Lung (tissue), 12 donors: ENCODE measurements around the gene MAMDC2. TPM values are rescaled to one million over a fixed set of nuclear protein-coding genes. Genes with fewer than 3 reads are reported as not detected.
"Not testable (repeated sequence)": the region's sequence is repeated elsewhere in the genome, so short reads cannot be mapped to it uniquely, and the experiment has no call there.

ENCODE experiments used
- ATAC-seq: fragments of 200-7000 bp; cut with Tn5 transposase; one replicate; pipeline ENCODE4 v1.9.1; 2020; ENCODE audit warnings: moderate number of reproducible peaks; ENCODE audit not compliant: insufficient read depth, low FRiP score
- DNase-seq, 3 donors: peaks; one replicate each; pipeline ENCODE4 v3.0.0-alpha.2; 2013 to 2017
- H3K27ac ChIP-seq, 2 donors: one replicate each; pipeline ENCODE4 v1.5.1; 2013; ENCODE audit warnings: mild to moderate bottlenecking in 2 of 2, moderate library complexity in 2 of 2, control low read depth in 1 of 2, inconsistent platforms in 1 of 2, low read depth in 1 of 2, low read length in 1 of 2
- H3K27me3 ChIP-seq, 3 donors: one replicate each; pipeline ENCODE4 v1.5.1; 2013; ENCODE audit warnings: low read length in 2 of 3; ENCODE audit not compliant: control insufficient read depth in 3 of 3, insufficient read depth in 3 of 3
- H3K36me3 ChIP-seq, 4 donors: one replicate each; pipeline ENCODE4 v1.5.1; 2013; ENCODE audit warnings: low read length in 4 of 4, mild to moderate bottlenecking in 1 of 4, moderate library complexity in 1 of 4; ENCODE audit not compliant: control insufficient read depth in 4 of 4, insufficient read depth in 4 of 4
- H3K4me1 ChIP-seq, 5 donors: one replicate each; pipeline ENCODE4 v1.5.1; 2013; ENCODE audit warnings: low read length in 5 of 5, mild to moderate bottlenecking in 2 of 5, moderate library complexity in 1 of 5; ENCODE audit not compliant: control insufficient read depth in 5 of 5, insufficient read depth in 5 of 5
- H3K4me3 ChIP-seq: one replicate; pipeline ENCODE4 v1.5.1; 2013; ENCODE audit warnings: mild to moderate bottlenecking, control low read depth, moderate library complexity
- H3K9ac ChIP-seq, 2 donors: one replicate each; pipeline ENCODE4 v1.5.1; 2013; ENCODE audit warnings: low read length in 2 of 2, control low read depth in 1 of 2; ENCODE audit not compliant: insufficient read depth in 1 of 2
- H3K9me3 ChIP-seq, 4 donors: one replicate each; pipeline ENCODE4 v1.5.1; 2013; ENCODE audit warnings: low read length in 3 of 4, mild to moderate bottlenecking in 1 of 4, moderate library complexity in 1 of 4; ENCODE audit not compliant: control insufficient read depth in 4 of 4, insufficient read depth in 3 of 4
- WGBS, 2 donors: extraction: QIAGEN DNeasy Blood & Tissue Kit; methylation state at CpG; one replicate each; pipeline ENCODE4 v1.1.7; 2013; 5-methylcytosine and 5-hydroxymethylcytosine counted together
- polyA plus RNA-seq, 2 donors: library from polyadenylated mRNA; stranded (reverse); fragments of 200-250 nt; gene quantifications; one replicate each; pipeline ENCODE4 v1.2.1, GENCODE V29; 2013
- total RNA-seq, 2 donors: library from RNA; depleted of rRNA in 1 of 2; stranded (reverse); fragments of >200 nt in 1 of 2; gene quantifications; one replicate each; pipeline ENCODE4 v1.2.1, GENCODE V29; 2014 to 2021
- TF ChIP-seq, protein P1 (sequence below): IDR thresholded peaks from 2 replicates; pipeline ENCODE4 v1.5.1; 2012; ENCODE audit warnings: mild to moderate bottlenecking; ENCODE audit errors: control extremely low read depth, extremely low read depth
- donor health status: control.
- donor health status: control.
- donor health status: Bipolar disorder and iron deficiency.
- donor health status: healthy.
- donor health status: DM: yes; HTN: yes; CAD: no.

The MAMDC2 gene
- total and polyA plus RNA-seq, 4 donors, result 6.5 to 28.6 (median 10.0) TPM

DNA sequence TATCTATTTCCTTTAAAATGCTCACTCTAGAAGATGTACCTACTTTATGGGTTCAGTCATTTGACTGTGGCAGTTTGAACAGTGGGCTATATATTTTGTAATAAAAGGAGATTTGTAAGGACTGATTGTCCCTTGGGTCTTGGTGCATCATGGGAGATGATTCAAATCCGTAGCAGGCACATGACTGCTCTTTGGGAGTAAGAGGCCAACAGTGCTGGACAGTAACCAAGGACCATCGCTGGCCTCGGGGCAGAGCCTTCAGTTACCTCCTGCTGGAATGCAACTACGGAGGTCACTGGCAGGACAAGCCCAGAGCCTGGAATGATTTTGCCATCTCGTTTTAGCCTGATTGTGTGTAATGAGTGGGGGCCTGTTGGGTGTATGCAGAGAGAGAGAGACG lies 7.0 kb upstream of the MAMDC2 start:
- Histone ChIP-seq H3K4me3 (no peak overlapping the region), H3K9ac (no peak overlapping the region), H3K9me3 (no peaks in the 10 kb centered on the region), H3K4me1 (no peaks in the 10 kb centered on the region), H3K27ac (no peak overlapping the region), H3K36me3 (no peaks in the 10 kb centered on the region), H3K27me3 (no peaks in the 10 kb centered on the region)
- TF ChIP-seq, protein P1, sequence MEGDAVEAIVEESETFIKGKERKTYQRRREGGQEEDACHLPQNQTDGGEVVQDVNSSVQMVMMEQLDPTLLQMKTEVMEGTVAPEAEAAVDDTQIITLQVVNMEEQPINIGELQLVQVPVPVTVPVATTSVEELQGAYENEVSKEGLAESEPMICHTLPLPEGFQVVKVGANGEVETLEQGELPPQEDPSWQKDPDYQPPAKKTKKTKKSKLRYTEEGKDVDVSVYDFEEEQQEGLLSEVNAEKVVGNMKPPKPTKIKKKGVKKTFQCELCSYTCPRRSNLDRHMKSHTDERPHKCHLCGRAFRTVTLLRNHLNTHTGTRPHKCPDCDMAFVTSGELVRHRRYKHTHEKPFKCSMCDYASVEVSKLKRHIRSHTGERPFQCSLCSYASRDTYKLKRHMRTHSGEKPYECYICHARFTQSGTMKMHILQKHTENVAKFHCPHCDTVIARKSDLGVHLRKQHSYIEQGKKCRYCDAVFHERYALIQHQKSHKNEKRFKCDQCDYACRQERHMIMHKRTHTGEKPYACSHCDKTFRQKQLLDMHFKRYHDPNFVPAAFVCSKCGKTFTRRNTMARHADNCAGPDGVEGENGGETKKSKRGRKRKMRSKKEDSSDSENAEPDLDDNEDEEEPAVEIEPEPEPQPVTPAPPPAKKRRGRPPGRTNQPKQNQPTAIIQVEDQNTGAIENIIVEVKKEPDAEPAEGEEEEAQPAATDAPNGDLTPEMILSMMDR, result no peak
- ATAC-seq (no peak), DNase-seq (no peak)
- 72 to 89% methylated on average over 6 of the region's 6 CpGs for WGBS, 2 donors

DNA sequence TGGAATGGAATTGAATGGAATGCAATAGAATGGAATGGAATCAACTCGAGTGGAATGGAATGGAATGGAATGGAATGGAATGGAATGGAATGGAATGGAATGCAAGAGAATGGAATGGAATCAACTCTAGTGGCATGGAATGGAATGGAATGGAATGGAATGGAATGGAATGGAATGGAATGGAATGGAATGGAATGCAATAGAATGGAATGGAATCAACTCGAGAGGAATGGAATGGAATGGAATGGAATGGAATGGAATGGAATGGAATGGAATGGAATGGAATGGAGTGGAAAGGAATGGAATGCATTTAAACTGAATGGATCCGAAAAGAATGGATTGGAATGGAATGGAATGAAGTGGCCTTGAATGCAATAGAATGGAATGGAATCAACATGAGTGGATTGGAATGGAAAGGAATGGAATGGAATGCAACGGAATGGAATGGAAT lies 5.5 kb upstream of the MAMDC2 start:
- H3K27me3 ChIP-seq, H3K4me1 ChIP-seq, H3K9ac ChIP-seq, H3K4me3 ChIP-seq, H3K36me3 ChIP-seq, H3K27ac ChIP-seq, DNase-seq, H3K9me3 ChIP-seq: not testable (repeated sequence)
- peak; percentile 50 for ATAC-seq
- WGBS, 2 donors, result 75 to 76% methylated on average over 4 of the region's 4 CpGs

DNA sequence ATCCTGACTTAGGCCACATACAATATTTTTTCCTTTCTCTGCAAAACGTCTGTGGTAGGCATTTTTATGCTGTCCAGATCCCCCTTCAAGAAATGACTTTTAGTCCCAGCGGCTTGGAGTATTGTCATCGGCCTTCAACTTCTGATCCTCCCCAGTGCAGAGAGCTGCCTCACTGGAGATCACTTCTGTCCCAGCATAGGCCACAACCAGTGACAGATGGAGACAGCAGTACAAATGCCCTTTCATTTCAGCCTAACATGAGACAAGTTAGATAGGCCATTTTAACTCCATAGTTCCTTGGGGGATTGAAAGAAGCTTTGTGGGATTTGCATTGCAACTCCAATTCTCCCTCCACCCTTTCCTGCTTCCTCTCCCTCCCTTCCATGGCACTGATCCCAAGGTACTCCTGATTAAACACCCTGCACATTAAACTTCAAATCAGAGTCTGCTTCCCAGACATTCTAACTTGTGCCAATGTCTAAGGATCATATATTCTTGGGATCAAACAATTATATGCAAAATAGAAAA lies 3.2 kb upstream of the MAMDC2 start:
- DNase-seq, result no peak
- Histone ChIP-seq H3K27ac (no peak overlapping the region), H3K4me3 (no peak overlapping the region), H3K9me3 (no peaks in the 10 kb centered on the region), H3K4me1 (peaks cover 0 to 21% (median 0%) of the 10 kb centered on the region in 5 donors), H3K36me3 (no peaks in the 10 kb centered on the region), H3K27me3 (peaks cover 0 to 5% (median 4%) of the 10 kb centered on the region in 3 donors), H3K9ac (no peak overlapping the region)
- WGBS, 2 donors, result 76 to 83% methylated on average over 3 of the region's 3 CpGs
- no peak for ATAC-seq
- TF ChIP-seq, protein P1, result no peak

DNA sequence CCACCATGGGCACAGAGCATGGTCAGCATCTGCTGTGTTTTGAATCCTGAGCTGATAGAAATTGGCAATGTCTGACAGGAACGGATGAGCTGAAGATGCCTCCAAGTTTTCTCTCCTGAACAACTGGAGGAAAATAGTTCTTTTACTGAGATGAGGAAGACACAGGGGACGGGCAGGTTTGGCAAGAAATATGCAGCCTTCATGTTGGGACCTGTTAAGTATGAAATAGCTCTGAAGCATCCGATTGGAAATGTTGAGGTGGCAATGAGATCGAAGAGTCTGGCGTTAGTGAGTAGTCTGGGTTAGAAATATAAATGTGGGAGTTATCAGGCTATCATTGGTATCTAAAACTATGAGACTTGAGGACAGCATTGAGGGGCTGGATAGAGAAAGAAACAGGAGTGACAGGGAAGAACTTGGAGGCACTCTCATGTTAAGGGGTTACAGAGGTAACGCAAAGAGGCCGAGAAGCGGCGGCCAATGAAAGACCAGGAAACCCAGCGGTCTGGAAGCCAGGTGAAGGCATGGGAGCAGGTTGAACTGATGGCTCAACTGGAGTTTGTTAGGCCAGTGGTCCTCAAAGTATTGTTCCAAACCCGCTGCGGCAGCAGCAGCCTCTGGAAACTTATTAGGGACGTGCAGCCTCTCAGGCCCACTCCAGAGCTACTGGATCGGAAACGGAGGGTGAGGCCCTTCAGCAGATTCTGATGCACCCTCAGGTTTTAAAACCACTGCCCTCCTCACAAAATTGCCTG lies 1.0 kb upstream of the MAMDC2 start:
- Histone ChIP-seq H3K4me1 (peaks cover 0 to 26% (median 0%) of the 10 kb centered on the region in 5 donors), H3K9ac (no peak overlapping the region), H3K27ac (peak overlapping the region; percentile 6 to 52), H3K27me3 (peaks cover 0 to 5% (median 4%) of the 10 kb centered on the region in 3 donors), H3K9me3 (no peaks in the 10 kb centered on the region), H3K4me3 (no peak overlapping the region), H3K36me3 (no peaks in the 10 kb centered on the region)
- DNase-seq (no peak), ATAC-seq (no peak)
- TF ChIP-seq, protein P1, result no peak
- WGBS, 2 donors, result 91 to 94% methylated on average over 15 of the region's 15 CpGs
